ENCODE data around the gene SLC22A9. TPM values are rescaled to one million over a fixed set of nuclear protein-coding genes. Genes with fewer than 3 reads are reported as not detected.

Gene SLC22A9
- total RNA-seq, 1 experiment from 2014 or later: not detected

Other genes with a start within 250 kb of the SLC22A9 start
- gene SLC22A24, start 225.6 kb upstream of the SLC22A9 start, total RNA-seq (2014; rRNA removed; shearing (Covaris generic)): not detected in 2 replicates
- gene SLC22A25, start 126.2 kb upstream of the SLC22A9 start, total RNA-seq (2014; rRNA removed; shearing (Covaris generic)): not detected in 2 replicates
- gene PLAAT5, start 121.4 kb downstream of the SLC22A9 start, total RNA-seq (2014; rRNA removed; shearing (Covaris generic)): 0.24 TPM in 1 of 2 replicates, not detected in the other
- gene LGALS12, start 136.3 kb downstream of the SLC22A9 start, total RNA-seq (2014; rRNA removed; shearing (Covaris generic)): 0.25 and 0.39 TPM in 2 replicates
- 32.1 and 37.3 TPM in 2 replicates for gene PLAAT4, start 167.0 kb downstream of the SLC22A9 start, total RNA-seq (2014; rRNA removed; shearing (Covaris generic))
- gene PLAAT2, start 193.6 kb downstream of the SLC22A9 start, total RNA-seq (2014; rRNA removed; shearing (Covaris generic)): 0.39 TPM in 1 of 2 replicates, not detected in the other
- gene PLAAT3, start 244.6 kb downstream of the SLC22A9 start, total RNA-seq (2014; rRNA removed; shearing (Covaris generic)): 55.8 and 63.8 TPM in 2 replicates

Data from SJSA1 (cell line).